Measurements from ENCODE around the gene OR10H5.

Gene OR10H5

GRCh38 chr19:15846923-15847322 lies 59.5 kb downstream of the OR10H5 start:
- H3K27me3 ChIP-seq (ENCODE audit: insufficient read depth, poor library complexity, severe bottlenecking): no peaks in the 10 kb centered on the region
- DNase-seq (ENCODE audit: low spot score): no peak
- ATAC-seq (ENCODE audit: low read depth): no peak
- H3K4me1 ChIP-seq (ENCODE audit: insufficient read depth, poor library complexity, severe bottlenecking): no peaks in the 10 kb centered on the region
- H3K9me3 ChIP-seq (ENCODE audit: severe bottlenecking): no peaks in the 10 kb centered on the region
- H3K36me3 ChIP-seq (ENCODE audit: low read depth): no peaks in the 10 kb centered on the region
- no peak overlapping the region for H3K27ac ChIP-seq (ENCODE audit: poor library complexity, severe bottlenecking)
- TF ChIP-seq, protein P1, sequence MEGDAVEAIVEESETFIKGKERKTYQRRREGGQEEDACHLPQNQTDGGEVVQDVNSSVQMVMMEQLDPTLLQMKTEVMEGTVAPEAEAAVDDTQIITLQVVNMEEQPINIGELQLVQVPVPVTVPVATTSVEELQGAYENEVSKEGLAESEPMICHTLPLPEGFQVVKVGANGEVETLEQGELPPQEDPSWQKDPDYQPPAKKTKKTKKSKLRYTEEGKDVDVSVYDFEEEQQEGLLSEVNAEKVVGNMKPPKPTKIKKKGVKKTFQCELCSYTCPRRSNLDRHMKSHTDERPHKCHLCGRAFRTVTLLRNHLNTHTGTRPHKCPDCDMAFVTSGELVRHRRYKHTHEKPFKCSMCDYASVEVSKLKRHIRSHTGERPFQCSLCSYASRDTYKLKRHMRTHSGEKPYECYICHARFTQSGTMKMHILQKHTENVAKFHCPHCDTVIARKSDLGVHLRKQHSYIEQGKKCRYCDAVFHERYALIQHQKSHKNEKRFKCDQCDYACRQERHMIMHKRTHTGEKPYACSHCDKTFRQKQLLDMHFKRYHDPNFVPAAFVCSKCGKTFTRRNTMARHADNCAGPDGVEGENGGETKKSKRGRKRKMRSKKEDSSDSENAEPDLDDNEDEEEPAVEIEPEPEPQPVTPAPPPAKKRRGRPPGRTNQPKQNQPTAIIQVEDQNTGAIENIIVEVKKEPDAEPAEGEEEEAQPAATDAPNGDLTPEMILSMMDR (IDR thresholded peaks at IDR 0.05; ENCODE audit: poor library complexity, severe bottlenecking): no peak
- no peak overlapping the region for H3K4me3 ChIP-seq (ENCODE audit: severe bottlenecking)

DNA sequence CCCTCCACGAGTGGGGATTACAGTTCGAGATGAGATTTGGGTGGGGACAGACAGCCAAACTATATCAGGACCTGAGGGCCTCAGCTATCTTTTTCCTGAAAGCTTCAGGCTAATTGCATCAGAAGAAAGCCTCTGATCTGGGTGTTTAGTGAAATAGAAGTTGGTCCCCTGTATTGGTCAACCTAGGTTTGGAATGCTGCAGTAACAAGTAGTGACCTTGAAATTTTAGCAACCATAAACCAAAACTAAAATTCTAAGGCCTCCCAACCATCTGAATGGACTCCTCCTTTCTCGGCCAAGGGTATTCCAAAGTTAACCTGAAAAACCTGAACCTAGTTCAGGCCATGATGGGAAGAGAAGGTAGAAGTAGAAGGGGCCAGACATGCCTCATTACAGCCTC lies 62.9 kb downstream of the OR10H5 start:
- H3K27me3 ChIP-seq (ENCODE audit: insufficient read depth, poor library complexity, severe bottlenecking): no peaks in the 10 kb centered on the region
- TF ChIP-seq, protein P1 (IDR thresholded peaks at IDR 0.05; ENCODE audit: poor library complexity, severe bottlenecking): no peak

More for the DNA sequence above, 62.9 kb downstream of the OR10H5 start:
- Histone ChIP-seq H3K36me3 (ENCODE audit: low read depth) (no peaks in the 10 kb centered on the region), H3K4me1 (ENCODE audit: insufficient read depth, poor library complexity, severe bottlenecking) (no peaks in the 10 kb centered on the region), H3K4me3 (ENCODE audit: severe bottlenecking) (no peak overlapping the region), H3K9me3 (ENCODE audit: severe bottlenecking) (no peaks in the 10 kb centered on the region), H3K27ac (ENCODE audit: poor library complexity, severe bottlenecking) (no peak overlapping the region)
- ATAC-seq (ENCODE audit: low read depth) (no peak), DNase-seq (ENCODE audit: low spot score) (no peak)
